K562 (cell line): ENCODE measurements around the gene SENP1. TPM values are rescaled to one million over a fixed set of nuclear protein-coding genes. Genes with fewer than 3 reads are reported as not detected.

Experiments
- CHCHD3 ChIP-seq: fragments of 250-450 bp; sonication (Bioruptor Pico); IDR thresholded peaks from 2 replicates; pipeline ENCODE4 v2.1.2; 2022; ENCODE audit warnings: mild to moderate bottlenecking
- CXXC5 ChIP-seq: fragments of 250-450 bp; sonication (Bioruptor Pico); IDR thresholded peaks from 2 replicates; pipeline ENCODE4 v1.8.0; 2022; ENCODE audit warnings: inconsistent platforms, mild to moderate bottlenecking, moderate library complexity
- MAZ ChIP-seq, 2 experiments: fragments of 450-650 bp in 1 of 2; sonication (generic) in 1 of 2; formaldehyde crosslinking; IDR thresholded peaks in 1 of 2; conservative IDR thresholded peaks in 1 of 2; 2 replicates each; pipeline versions ENCODE4 v1.4.0 to v1.5.0; 2020; ENCODE audit warnings: mild to moderate bottlenecking in 1 of 2, missing genetic modification reagents in 1 of 2
- MYBL2 ChIP-seq, 2 experiments: fragments of 450-650 bp in 1 of 2; sonication (generic) in 1 of 2; formaldehyde crosslinking in 1 of 2; IDR thresholded peaks; 2 replicates each; pipeline versions ENCODE4 v1.6.1 to v1.8.1; 2017 to 2022; ENCODE audit warnings: borderline replicate concordance in 1 of 2, inconsistent platforms in 1 of 2, low read depth in 1 of 2, mild to moderate bottlenecking in 1 of 2, missing genetic modification reagents in 1 of 2, moderate library complexity in 1 of 2
- NCOA2 ChIP-seq, 2 experiments: fragments of 450-650 bp; IDR thresholded peaks; 2 replicates each; pipeline ENCODE4 v1.6.1; 2018; ENCODE audit warnings: mild to moderate bottlenecking in 2 of 2, moderate library complexity in 1 of 2; ENCODE audit not compliant: partially characterized antibody in 2 of 2
- PHF21A ChIP-seq: fragments of 450-650 bp; IDR thresholded peaks from 2 replicates; pipeline ENCODE4 v1.6.1; 2017; ENCODE audit warnings: low read depth, borderline replicate concordance
- RBFOX2 ChIP-seq: fragments of 200-400 bp; formaldehyde crosslinking; IDR thresholded peaks from 2 replicates; pipeline ENCODE4 v1.6.1; 2017; ENCODE audit warnings: low read depth, mild to moderate bottlenecking, low read length, moderate library complexity
- RBM22 ChIP-seq: fragments of 200-400 bp; formaldehyde crosslinking; IDR thresholded peaks from 2 replicates; pipeline ENCODE4 v1.6.1; 2018; ENCODE audit warnings: low read length, low read depth; ENCODE audit not compliant: poor library complexity, severe bottlenecking
- RCOR1 ChIP-seq, 2 experiments: IDR thresholded peaks; 2 replicates each; pipeline ENCODE4 v1.6.1; 2012; ENCODE audit warnings: low read depth in 2 of 2, low read length in 2 of 2, borderline replicate concordance in 1 of 2, improper control_type of control experiment in 1 of 2
- RHOXF2B ChIP-seq: fragments of 250-450 bp; sonication (Bioruptor Pico); conservative IDR thresholded peaks from 2 replicates; pipeline ENCODE4 v1.5.1; 2021
- SMAD4 ChIP-seq: fragments of 250-450 bp; sonication (Bioruptor Pico); conservative IDR thresholded peaks from 2 replicates; pipeline ENCODE4 v1.8.0; 2021; ENCODE audit warnings: inconsistent platforms, mild to moderate bottlenecking, moderate library complexity
- SUPT5H ChIP-seq: fragments of 450-650 bp; IDR thresholded peaks from 2 replicates; pipeline ENCODE4 v1.6.1; 2016
- ZFP36 ChIP-seq: fragments of 150-350 bp; IDR thresholded peaks from 2 replicates; pipeline ENCODE4 v1.6.1; 2018; ENCODE audit warnings: low read length, low read depth; ENCODE audit not compliant: partially characterized antibody
- ZNF146 ChIP-seq: IDR thresholded peaks from one replicate; pipeline ENCODE4 v1.6.1; 2018; ENCODE audit warnings: missing compliant biosample characterization; ENCODE audit not compliant: unreplicated experiment
- ZNF75A ChIP-seq: fragments of 450-650 bp; formaldehyde crosslinking; IDR thresholded peaks from 2 replicates; pipeline ENCODE4 v1.4.0; 2020; ENCODE audit warnings: mild to moderate bottlenecking
- polyA plus RNA-seq, 8 experiments: library from polyadenylated mRNA; depleted of rRNA in 4 of 8; stranded (reverse) in 5 of 8; unstranded in 3 of 8; fragments of >200 nt; fragmentation: Nextera tagmentation in 2 of 8; fragmentation: Illumina TruSeq in 1 of 8; extraction: Ambion mirVana in 2 of 8; extraction: Trizol in 1 of 8; gene quantifications; 2 replicates each; pipeline versions ENCODE4 v1.2.1 to v1.2.3, GENCODE V29; 2011 to 2014; ENCODE audit warnings: inconsistent platforms in 1 of 8, missing spikeins in 1 of 8
- total RNA-seq, 7 experiments: library from RNA; depleted of rRNA in 6 of 7; stranded (reverse); fragments of >200 nt in 6 of 7; fragmentation: Illumina TruSeq in 2 of 7; extraction: Trizol in 2 of 7; gene quantifications; 2 replicates each; pipeline versions ENCODE4 v1.2.1 to v1.2.3, GENCODE V29; 2011 to 2021; ENCODE audit warnings: low replicate concordance in 1 of 7
- TF ChIP-seq, protein P1 (sequence below): sonication (generic); formaldehyde crosslinking; IDR thresholded peaks from 2 replicates; pipeline ENCODE4 v1.8.0; 2023; ENCODE audit warnings: missing genetic modification reagents, mild to moderate bottlenecking, borderline replicate concordance
- TF ChIP-seq, protein P2 (sequence below): fragments of 200-800 bp; sonication (Bioruptor generic); IDR thresholded peaks from 2 replicates; pipeline ENCODE4 v1.6.1; 2017; ENCODE audit warnings: missing genetic modification characterization, missing compliant biosample characterization
- TF ChIP-seq, protein P3 (sequence below): sonication (generic); formaldehyde crosslinking; IDR thresholded peaks from 2 replicates; pipeline ENCODE4 v1.8.0; 2022; ENCODE audit warnings: missing genetic modification reagents, mild to moderate bottlenecking, moderate library complexity, borderline replicate concordance

SENP1 gene
- total and polyA plus RNA-seq, 9 of the 15 experiments (the other 6 are each of a cell fraction or from before 2014, with no cell fraction given): 15.5 to 59.0 (median 36.3) TPM

DNA sequence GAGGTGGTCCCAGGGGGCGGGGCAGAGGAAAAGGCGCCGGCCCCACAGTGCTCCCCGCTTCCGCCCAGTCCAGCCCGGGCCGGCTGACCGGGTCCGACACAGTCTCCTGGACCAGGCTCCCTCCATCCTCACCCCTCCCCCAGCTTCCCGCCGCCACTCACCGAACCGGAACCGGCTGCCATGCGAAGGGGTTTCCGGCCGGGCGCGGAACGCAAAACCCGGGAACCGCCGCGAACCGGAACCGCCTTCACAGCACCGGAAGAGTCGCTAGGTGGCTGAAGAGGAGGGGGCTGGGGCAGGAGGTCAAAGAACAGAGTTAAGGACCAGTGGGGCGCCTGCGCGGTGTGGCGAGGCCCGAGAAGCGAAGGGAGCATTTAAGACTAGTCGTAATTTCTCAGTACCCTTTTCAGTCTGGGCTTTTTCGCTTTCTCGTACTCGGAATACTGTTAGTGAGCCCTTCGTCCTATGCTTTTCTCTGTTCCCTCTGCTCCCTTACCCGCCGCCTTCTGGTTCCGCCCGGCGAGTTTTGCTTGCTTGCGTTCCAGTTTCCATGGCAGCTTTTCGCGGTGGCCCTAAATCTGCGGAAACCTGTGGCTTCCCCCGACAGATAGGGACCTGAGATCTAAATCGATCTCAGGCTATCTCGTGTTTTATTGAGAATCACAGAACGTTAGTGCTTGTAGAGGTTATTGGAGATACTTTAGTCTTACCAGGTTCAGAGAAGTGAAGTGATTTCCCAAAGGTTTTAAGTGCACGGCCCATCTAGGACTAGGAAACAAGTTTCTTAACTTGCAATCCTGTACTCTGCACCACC lies at the start of gene SENP1 (continued):
- peak; percentile 79 for TF ChIP-seq RBM22
- no peak for TF ChIP-seq ZNF146 (CRISPR knock-in tag)
- TF ChIP-seq NCOA2 (IDR thresholded peaks at IDR 0.05; ENCODE audit: partially characterized antibody in 2 of 2): peak in 1 of 2 experiments; percentile 53
- peak; percentile 91 to 95 for TF ChIP-seq MAZ (CRISPR knock-in tag; conservative IDR thresholded peaks at IDR 0.05 in 1 of 2, IDR thresholded peaks at IDR 0.05 in 1 of 2)
- no peak for TF ChIP-seq PHF21A
- no peak for TF ChIP-seq CHCHD3 (CRISPR knock-in tag)
- TF ChIP-seq RBFOX2: peak; percentile 94
- no peak for TF ChIP-seq MYBL2 (IDR thresholded peaks at IDR 0.05; ENCODE audit: low read depth)
- TF ChIP-seq MYBL2 (CRISPR knock-in tag; IDR thresholded peaks at IDR 0.05; ENCODE audit: borderline replicate concordance): no peak
- TF ChIP-seq, protein P1, sequence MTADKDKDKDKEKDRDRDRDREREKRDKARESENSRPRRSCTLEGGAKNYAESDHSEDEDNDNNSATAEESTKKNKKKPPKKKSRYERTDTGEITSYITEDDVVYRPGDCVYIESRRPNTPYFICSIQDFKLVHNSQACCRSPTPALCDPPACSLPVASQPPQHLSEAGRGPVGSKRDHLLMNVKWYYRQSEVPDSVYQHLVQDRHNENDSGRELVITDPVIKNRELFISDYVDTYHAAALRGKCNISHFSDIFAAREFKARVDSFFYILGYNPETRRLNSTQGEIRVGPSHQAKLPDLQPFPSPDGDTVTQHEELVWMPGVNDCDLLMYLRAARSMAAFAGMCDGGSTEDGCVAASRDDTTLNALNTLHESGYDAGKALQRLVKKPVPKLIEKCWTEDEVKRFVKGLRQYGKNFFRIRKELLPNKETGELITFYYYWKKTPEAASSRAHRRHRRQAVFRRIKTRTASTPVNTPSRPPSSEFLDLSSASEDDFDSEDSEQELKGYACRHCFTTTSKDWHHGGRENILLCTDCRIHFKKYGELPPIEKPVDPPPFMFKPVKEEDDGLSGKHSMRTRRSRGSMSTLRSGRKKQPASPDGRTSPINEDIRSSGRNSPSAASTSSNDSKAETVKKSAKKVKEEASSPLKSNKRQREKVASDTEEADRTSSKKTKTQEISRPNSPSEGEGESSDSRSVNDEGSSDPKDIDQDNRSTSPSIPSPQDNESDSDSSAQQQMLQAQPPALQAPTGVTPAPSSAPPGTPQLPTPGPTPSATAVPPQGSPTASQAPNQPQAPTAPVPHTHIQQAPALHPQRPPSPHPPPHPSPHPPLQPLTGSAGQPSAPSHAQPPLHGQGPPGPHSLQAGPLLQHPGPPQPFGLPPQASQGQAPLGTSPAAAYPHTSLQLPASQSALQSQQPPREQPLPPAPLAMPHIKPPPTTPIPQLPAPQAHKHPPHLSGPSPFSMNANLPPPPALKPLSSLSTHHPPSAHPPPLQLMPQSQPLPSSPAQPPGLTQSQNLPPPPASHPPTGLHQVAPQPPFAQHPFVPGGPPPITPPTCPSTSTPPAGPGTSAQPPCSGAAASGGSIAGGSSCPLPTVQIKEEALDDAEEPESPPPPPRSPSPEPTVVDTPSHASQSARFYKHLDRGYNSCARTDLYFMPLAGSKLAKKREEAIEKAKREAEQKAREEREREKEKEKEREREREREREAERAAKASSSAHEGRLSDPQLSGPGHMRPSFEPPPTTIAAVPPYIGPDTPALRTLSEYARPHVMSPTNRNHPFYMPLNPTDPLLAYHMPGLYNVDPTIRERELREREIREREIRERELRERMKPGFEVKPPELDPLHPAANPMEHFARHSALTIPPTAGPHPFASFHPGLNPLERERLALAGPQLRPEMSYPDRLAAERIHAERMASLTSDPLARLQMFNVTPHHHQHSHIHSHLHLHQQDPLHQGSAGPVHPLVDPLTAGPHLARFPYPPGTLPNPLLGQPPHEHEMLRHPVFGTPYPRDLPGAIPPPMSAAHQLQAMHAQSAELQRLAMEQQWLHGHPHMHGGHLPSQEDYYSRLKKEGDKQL: no peak
- TF ChIP-seq ZNF75A (CRISPR knock-in tag): no peak
- TF ChIP-seq, protein P2, sequence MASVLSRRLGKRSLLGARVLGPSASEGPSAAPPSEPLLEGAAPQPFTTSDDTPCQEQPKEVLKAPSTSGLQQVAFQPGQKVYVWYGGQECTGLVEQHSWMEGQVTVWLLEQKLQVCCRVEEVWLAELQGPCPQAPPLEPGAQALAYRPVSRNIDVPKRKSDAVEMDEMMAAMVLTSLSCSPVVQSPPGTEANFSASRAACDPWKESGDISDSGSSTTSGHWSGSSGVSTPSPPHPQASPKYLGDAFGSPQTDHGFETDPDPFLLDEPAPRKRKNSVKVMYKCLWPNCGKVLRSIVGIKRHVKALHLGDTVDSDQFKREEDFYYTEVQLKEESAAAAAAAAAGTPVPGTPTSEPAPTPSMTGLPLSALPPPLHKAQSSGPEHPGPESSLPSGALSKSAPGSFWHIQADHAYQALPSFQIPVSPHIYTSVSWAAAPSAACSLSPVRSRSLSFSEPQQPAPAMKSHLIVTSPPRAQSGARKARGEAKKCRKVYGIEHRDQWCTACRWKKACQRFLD: peak; percentile 88
- peak; percentile 53 for TF ChIP-seq SMAD4 (CRISPR knock-in tag)
- no peak for TF ChIP-seq RHOXF2B (CRISPR knock-in tag)
- TF ChIP-seq ZFP36: no peak
- peak; percentile 69 for TF ChIP-seq SUPT5H
- TF ChIP-seq RCOR1 (IDR thresholded peaks at IDR 0.05; ENCODE audit: borderline replicate concordance in 1 of 2, low read depth in 2 of 2, low read length in 2 of 2): peak; percentile 33 to 74; a peak in 3 of 4 replicates
- peak; percentile 79 for TF ChIP-seq CXXC5 (CRISPR knock-in tag)
- TF ChIP-seq, protein P3, sequence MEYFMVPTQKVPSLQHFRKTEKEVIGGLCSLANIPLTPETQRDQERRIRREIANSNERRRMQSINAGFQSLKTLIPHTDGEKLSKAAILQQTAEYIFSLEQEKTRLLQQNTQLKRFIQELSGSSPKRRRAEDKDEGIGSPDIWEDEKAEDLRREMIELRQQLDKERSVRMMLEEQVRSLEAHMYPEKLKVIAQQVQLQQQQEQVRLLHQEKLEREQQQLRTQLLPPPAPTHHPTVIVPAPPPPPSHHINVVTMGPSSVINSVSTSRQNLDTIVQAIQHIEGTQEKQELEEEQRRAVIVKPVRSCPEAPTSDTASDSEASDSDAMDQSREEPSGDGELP (CRISPR knock-in tag): peak; percentile 95
